ENCODE measurements around the gene CPNE4. TPM values are rescaled to one million over a fixed set of nuclear protein-coding genes. Genes with fewer than 3 reads are reported as not detected.

CPNE4 gene
- total RNA-seq, 4 donors from 2014 or later, result 0.10 to 0.25 (median 0.16) TPM; not detected in 1

DNA sequence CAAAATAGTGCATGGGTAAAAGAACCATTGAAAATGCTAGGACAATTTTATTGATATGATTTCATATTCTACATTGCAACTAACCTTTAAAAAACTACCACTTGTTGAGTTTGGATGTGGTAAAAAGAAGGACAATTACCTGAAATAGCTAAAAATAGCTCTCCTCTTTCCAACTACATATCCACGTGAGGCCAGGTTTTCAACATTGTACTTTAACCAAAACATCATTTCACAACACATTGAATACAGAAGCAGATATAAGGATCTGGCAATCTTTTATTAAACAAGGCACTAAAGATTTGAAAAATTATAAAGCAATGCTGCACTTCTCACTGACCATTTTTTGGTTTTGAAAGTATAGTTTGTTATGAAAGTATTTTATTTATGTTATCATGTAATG lies 504.0 kb downstream of the CPNE4 start:
- intact Hi-C loops (cut with DNase I; ENCODE audit: low total_unique reads), result no loop called here
- H3K4me3 ChIP-seq (ENCODE audit: low read depth, poor library complexity, severe bottlenecking), result no peak overlapping the region
- no peak for TF ChIP-seq POLR2A (IDR thresholded peaks at IDR 0.05)
- WGBS, 2 donors, result 70 to 71% methylated on average over 1 of the region's 1 CpG
- no peak for DNase-seq (ENCODE audit: low spot score in 2 of 2)

DNA sequence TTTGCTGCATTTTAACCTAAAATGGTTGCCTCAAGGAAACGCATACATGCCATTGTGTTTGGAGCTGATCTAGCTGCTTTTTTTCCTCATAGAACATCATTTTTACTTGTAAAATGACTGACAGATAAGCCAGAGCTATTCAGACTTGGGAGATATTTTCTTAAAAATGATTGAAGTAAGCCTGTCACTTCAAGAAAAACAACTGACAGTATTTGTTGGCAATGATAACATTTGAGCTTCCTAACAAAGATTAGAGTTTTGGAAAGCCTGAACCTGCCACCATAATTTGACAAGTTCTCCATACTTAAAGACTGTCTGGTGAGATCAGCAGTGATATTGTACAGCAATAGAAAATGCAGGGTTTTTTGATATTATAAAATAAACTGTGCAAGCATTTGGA lies 504.4 kb downstream of the CPNE4 start:
- no peak for DNase-seq (ENCODE audit: low spot score in 2 of 2)
- intact Hi-C loops (cut with DNase I; ENCODE audit: low total_unique reads), result no loop called here
- TF ChIP-seq CTCF (IDR thresholded peaks at IDR 0.05) (no peak), POLR2A (IDR thresholded peaks at IDR 0.05) (no peak)
- 78 to 80% methylated on average over 1 of the region's 1 CpG for WGBS, 2 donors
- no peak overlapping the region for H3K4me3 ChIP-seq (ENCODE audit: low read depth, poor library complexity, severe bottlenecking)

- H3K4me3 ChIP-seq (ENCODE audit: low read depth, poor library complexity, severe bottlenecking), result no peak overlapping the region
- 13 to 27% methylated on average over 18 to 36 of the region's 37 CpGs for WGBS, 2 donors
- TF ChIP-seq POLR2A (IDR thresholded peaks at IDR 0.05) (no peak), CTCF (IDR thresholded peaks at IDR 0.05) (no peak)
- intact Hi-C loops (cut with DNase I; ENCODE audit: low total_unique reads), result no loop called here
- no peak for DNase-seq (ENCODE audit: low spot score in 2 of 2)
These were observed 507.9 kb downstream of the CPNE4 start for GRCh38 chr3:131526801-131527347.

- H3K4me3 ChIP-seq (ENCODE audit: low read depth, poor library complexity, severe bottlenecking), result no peak overlapping the region
- TF ChIP-seq CTCF (IDR thresholded peaks at IDR 0.05) (no peak), POLR2A (IDR thresholded peaks at IDR 0.05) (no peak)
- no peak for DNase-seq (ENCODE audit: low spot score in 2 of 2)
- WGBS, 2 donors, result 83 to 85% methylated on average over 7 of the region's 7 CpGs
- intact Hi-C loops (cut with DNase I; ENCODE audit: low total_unique reads), result no loop called here
These were observed 516.1 kb downstream of the CPNE4 start for GRCh38 chr3:131518680-131519079.

DNA sequence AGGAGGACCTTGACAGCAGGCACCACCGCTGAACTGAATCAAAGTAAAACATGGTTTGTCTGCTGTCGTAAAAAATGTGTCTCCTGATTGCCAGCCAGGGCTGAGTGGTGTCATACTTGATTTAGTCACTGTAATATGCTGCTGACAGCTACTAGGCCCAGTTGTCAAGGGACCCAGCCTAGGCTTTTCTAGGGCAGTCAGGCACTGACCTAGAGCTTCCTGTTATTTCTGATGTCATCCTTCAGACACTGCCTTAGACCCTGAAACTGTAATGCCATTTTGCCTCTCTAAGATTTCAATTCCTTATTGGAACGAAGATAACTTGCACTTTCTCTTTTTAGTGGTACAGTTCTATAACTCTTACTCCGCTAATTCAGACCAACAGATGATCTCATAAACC lies 529.4 kb downstream of the CPNE4 start:
- no peak for DNase-seq (ENCODE audit: low spot score in 2 of 2)
- H3K4me3 ChIP-seq (ENCODE audit: low read depth, poor library complexity, severe bottlenecking), result no peak overlapping the region
- 76% methylated on average over 4 of the region's 4 CpGs for WGBS, 2 donors
- intact Hi-C loops (cut with DNase I; ENCODE audit: low total_unique reads), result no loop called here
- TF ChIP-seq POLR2A (IDR thresholded peaks at IDR 0.05), result no peak
- no peak for TF ChIP-seq CTCF (IDR thresholded peaks at IDR 0.05)

GRCh38 chr3:131503320-131503635 lies 531.5 kb downstream of the CPNE4 start:
- DNase-seq (ENCODE audit: low spot score in 2 of 2), result no peak
- no peak overlapping the region for H3K4me3 ChIP-seq (ENCODE audit: low read depth, poor library complexity, severe bottlenecking)
- no peak for TF ChIP-seq POLR2A (IDR thresholded peaks at IDR 0.05)
- no peak for TF ChIP-seq CTCF (IDR thresholded peaks at IDR 0.05)
- intact Hi-C loops (cut with DNase I; ENCODE audit: low total_unique reads), result no loop called here
